HS-5 (cell line): Measurements from ENCODE around the gene ANO6.

ENCODE experiments used
- DNase-seq: peaks from one replicate; pipeline ENCODE4 v3.0.0-alpha.2; 2012; ENCODE audit warnings: low read depth

The ANO6 gene

DNA sequence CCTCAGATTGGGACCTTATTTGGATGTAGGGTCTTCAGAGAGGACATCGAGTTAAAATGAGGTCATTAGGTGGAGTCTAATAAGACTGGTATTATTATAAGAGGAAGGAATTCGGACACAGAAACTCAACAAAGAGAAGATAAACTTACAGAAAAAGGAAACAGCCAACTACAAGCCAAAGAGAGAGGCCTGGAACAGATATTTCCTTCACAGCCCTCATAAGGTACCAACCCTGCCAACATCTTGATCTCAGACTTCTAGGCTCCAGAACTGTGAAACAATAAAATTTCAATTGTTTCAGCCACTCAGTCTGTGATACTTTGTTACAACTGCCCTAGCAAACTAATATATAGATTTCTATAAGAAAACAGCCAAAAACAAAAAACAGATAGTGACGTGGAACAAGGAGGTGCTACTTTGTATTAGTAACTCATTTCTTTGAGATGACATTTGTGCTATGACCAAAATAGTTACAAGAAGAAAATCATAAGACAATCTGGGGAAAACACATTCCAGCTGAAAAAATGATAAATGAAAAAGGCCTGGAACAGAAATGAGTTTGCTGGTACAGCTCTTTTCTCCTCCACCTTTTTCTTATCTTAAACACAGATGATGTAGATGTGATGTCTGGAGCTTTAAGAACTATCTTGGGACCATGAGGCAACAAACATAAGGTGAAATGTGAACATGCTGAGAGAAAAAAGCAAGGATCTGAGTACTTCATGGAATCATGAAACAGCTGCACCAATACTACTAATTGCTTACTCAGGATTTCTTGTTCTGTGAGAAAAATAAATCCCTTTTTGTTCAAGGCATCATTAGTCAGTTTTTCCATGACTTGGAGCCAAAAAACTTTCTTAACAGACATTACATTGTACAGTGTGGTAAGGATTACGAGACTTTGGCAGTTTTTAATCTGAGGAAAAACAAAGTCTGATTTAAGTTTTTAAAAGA, 243.2 kb downstream of the ANO6 start:
- no peak for DNase-seq

DNA sequence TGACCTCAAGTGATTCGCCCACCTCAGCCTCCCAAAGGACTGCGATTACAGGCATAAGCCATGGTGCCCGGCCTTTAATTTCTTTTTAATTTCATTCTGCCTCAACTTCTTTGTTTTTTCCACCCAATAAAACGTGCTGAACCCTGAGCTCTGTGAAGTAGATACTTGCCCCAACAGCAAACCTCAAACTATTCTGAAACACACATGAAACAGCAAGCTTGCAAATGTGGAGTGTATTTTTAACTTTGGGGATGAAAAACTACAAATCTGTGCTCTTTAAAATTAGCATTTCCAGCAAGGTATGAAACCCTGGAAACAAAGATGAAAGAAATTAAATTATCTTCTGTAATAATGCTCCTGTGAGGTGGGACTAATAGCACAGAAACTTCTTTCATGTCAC, 246.6 kb downstream of the ANO6 start:
- no peak for DNase-seq

DNA sequence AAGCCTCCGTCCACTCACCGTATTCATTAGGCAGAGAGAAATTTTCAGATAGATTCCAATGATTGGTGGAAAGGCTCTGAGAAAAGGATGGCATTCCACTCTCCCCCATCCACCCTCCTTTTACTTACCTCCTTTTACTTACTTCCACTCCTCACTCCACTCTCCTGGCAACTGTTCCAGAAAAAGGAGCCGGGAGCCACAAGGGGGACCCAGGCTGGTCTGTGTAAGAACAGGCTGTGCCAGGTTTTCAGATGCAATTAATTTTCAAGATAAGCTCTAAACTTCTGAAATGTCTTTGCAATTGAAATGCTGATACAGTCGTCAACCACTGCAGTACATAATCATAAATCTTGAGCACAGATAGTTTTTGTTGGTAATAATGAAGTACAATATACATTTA, 248.8 kb downstream of the ANO6 start:
- no peak for DNase-seq

DNA sequence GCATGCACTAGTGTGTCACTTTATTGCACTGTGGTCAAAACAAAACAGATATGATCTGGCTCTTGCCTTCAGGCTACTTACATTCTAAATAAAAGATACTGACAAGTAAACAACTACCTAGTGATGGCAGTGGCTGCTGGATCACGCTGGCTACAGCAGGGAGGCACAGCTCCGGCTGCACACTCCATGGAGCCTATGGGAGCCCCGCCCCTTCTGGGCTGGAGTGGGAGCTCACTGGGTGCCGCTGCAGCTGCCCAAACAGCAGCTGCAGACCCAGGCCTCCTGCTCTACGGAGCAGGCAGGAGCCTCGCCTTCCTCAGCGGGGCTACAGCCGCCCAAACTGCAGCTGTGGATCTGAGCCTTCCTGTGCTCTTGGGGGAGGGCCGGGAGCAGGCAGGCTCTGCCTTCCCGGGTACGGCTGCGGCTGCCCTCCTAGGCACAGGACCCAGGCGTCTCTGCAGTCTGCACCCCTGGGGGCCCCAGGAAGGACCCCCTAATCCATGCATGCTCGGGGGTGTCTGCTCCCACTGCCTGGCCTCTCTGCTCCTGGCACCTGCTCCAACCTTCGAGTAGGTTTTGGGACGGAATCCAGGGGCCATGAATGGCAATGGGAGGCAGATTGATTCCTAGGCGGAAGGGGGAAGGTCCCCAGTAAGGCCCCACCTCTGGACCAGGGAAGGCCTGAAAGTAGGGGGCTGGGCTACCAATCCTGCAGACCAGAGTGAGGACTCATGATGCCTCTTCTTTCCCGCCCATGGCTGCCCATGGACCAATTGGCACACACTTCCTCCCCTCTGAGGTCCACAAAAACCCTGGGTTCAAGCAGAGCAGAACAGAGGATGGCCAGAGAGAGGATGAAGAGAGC, 253.1 kb downstream of the ANO6 start:
- no peak for DNase-seq

DNA sequence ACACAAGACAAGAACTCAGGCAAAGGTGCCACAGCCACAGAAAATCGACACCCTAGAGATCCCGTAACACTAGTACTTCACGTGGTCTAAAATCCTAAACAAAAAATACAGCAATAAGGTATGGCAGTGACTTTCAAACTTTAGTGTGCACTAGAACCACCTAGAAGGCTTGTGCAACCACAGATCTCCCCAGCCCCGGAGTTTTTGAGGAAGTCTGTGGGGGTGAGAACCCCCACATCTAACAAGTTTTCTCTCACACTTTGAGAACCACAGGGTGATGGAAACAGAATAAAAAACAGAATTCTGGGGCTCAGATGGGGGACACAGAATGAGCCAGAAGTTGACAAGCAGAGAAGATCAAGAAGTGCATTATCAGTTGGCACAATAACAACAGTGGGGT, 254.0 kb downstream of the ANO6 start:
- DNase-seq = no peak

DNA sequence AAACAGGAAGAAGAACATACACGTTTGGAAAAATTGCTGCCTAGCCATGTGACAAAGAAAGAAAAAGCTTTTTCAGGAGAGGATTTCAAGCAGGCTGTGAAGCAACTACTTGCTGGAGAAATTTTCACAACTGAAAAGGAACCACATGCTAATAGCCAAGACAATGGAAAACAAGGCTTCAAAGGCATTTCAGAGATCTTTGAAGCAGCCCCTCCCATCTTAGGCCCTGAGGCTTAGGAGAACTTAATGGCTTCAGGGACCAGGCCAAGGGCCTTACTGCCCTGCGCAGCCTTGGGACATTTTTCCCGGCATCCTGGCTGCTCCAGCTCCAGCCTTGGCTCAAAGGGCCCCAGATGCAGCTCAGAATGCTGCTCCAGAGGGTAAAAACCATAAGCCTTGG, 257.7 kb downstream of the ANO6 start:
- DNase-seq = no peak

DNA sequence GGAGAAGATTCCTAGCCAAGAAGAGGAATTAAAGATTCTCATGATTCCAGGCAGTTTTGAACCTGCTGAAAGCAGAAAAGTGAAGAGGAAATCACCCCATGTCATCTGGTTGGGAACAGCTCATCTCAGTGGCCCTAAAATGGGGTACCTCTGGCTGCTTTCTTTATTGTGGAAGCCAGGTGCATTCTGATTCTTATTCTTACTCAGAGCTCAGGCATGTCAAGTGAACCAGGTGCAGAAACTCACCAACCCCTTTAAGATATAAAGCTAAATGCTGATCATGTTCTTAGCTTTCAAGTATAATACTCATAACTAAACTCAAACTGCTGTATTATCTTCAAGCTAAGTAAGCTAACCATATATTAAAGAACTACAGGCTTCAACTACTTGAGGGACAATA, 259.7 kb downstream of the ANO6 start:
- DNase-seq = no peak

DNA sequence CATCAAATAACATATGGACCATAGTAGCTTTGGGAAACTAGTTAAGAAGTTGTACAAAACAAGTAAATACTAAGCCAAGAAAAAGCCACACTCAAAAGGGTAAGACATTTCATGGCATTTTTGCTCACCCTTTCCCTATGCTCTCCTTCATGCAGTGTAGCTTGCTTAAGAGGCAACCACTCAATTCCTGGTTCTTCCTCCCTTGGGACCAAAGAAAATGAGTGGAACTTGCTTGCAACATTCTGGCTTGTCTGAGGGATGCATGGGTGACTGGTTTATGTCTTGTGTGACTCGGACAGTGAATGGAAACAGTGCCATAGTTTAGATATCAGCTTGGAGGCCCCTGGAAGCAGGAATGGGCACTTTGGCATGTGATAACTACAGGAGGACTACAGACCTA, 261.6 kb downstream of the ANO6 start:
- no peak for DNase-seq

DNA sequence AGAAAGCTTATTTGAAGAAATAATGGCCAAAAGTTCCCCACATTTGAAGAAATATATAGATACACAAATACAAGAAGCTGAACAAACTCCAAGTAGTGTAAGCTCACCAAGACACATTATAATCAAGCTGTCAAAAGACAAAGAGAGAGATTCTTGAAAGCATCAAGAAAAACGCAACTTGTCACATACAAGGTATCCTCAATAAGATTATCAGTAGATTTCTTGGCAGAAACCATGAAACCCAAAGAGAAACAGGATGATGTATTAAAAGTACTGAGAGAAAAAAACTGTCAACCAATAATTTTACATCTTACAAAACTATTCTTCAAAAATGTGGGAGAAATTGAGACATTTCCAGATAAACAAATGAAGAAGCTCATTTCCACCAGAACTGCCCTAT, 263.0 kb downstream of the ANO6 start:
- DNase-seq = no peak

DNA sequence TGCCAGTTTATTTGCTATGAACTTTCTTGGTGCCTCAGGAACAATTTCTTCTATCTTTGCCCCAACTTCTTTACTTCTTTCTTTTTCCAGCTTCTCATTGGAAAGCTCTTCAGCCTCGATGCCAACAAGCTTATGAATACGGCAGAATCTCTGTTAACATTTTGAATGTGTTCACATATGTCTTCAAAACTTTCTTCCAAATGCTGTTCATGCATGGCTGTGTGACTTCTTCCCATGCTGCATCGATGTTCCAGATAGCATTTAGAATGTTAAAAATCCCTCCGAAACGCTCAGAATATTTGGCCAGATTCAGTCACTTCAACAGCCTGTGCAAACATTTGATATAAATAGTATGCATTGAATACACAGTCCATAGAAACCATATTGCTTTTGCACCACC, 265.9 kb downstream of the ANO6 start:
- DNase-seq = no peak

DNA sequence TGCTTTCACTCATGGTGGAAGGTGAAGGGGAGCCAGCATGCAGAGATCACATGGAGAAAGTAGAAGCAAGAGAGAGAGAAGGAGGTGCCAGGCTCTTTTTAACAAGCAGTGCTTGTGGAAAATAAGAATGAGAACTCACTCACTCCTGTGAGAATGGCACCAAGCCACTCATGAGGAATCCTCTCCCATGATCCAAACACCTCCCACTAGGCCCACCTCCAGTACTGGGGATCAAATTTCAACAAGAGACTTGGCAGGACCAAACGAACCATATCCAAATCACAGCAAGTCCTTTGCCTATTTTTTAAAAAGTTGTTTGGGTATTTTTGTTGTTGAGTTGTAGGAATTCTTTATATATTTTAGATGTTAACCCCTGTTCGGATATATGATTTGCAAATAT, 267.7 kb downstream of the ANO6 start:
- DNase-seq = no peak
